Sciatic nerve (tissue), 2 donors: Measurements from ENCODE around the gene RING1. TPM values are rescaled to one million over a fixed set of nuclear protein-coding genes. Genes with fewer than 3 reads are reported as not detected.
A peak's percentile ranks its signal among the peaks of the same experiment; 100 is the strongest.

Experiments
- ATAC-seq: fragments of 200-7000 bp; cut with Tn5 transposase; one replicate; pipeline ENCODE4 v1.9.1; 2020; ENCODE audit warnings: mild to moderate bottlenecking, moderate library complexity
- DNase-seq: peaks from one replicate; pipeline ENCODE4 v3.0.0-alpha.2; 2020; ENCODE audit warnings: low spot score
- intact Hi-C: fragments of 100-400 bp; cut with DNase I; formaldehyde crosslinking; loops from one replicate; pipeline ENCODE4 v1.14.2; 2022
- total RNA-seq: library from RNA; stranded (reverse); fragmentation: NEBNext Ultra II Directional; extraction: Animal tissue kit (Norgen Biotek cat#: 25700); gene quantifications from one replicate; pipeline ENCODE4 v1.2.1, GENCODE V29; 2021
- donor health status: DM: no; HTN: no; CAD: no.
- donor health status: DM: no; HTN: no; CAD: no.

RING1 gene
- total RNA-seq, 1 donor from 2014 or later, result 39.5 TPM

DNA sequence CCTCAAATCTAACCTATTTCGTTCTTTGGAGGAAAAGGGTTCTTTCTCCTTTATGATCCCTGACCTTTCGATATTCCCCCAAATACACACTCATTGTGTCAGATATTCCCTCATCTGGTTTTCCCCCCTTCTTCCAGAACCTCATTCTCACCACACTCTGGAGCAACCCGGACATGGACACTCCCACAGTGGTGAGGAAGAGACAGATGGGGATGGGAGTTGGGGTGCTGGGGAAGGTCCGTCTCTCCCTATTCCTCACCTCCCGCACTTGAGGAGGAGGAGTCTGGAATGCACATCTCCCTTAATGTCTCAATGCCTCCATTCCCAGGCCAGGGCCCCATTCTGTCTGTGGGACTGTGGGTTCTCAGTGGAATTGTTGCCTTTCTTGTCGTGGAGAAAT, 6.4 kb upstream of the RING1 start:
- no peak for DNase-seq
- no peak for ATAC-seq
- intact Hi-C loops, result no loop called here

DNA sequence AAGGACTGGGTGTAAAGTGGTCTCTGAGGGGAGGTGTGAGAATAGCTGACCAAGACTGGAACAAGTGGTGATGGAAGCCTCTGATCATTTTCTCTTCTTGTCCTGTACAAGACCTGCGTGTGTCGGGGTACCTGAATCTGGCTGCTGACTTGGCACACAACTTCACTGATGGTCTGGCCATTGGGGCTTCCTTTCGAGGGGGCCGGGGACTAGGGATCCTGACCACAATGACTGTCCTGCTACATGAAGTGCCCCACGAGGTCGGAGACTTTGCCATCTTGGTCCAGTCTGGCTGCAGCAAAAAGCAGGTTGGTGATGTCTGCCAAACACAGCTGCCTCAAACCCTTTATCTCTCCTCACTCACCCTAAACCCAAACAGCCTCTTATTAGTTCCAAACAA, 5.5 kb upstream of the RING1 start:
- intact Hi-C loops, result no loop called here
- no peak for DNase-seq
- ATAC-seq, result no peak

DNA sequence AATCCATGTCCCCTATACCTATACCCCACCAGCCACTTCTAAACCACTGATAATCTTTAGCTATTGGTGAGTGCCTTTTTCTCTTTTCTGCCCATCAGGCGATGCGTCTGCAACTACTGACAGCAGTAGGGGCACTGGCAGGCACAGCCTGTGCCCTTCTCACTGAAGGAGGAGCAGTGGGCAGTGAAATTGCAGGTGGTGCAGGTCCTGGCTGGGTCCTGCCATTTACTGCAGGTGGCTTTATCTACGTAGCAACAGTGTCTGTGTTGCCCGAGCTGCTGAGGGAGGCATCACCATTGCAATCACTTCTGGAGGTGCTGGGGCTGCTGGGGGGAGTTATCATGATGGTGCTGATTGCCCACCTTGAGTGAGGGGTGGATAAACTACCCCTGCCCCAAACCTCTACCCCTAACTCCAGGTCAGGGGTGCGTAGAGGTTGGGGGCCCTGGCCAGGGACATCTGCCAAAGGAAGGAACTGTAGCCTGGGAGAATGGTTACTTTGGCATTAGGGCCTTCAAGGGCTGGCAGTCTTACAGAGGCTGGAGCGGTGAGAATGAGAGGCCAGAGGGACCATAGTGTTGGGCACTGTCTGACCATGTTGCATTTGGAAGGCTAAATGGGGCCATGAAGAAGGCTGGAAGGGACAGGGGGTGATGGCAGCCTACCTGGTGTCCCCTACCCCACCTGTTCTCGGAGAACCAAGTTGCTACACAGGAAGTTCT, 4.7 kb upstream of the RING1 start:
- DNase-seq (no peak), ATAC-seq (no peak)
- intact Hi-C loops, result no loop called here

DNA sequence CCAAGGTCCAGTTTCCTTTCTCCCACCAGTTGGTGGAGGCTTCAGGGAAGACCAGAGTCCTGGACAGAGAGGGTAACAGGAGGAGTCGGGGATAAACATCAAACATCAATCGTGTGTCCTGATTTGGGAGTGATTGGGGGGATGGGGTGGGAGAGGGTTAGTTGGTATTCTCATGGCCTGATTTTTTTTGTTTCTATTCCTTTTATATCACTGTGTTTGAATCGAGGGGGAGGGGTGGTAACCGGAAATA, 4.2 kb upstream of the RING1 start:
- intact Hi-C loops, result no loop called here
- no peak for DNase-seq
- ATAC-seq, result no peak

DNA sequence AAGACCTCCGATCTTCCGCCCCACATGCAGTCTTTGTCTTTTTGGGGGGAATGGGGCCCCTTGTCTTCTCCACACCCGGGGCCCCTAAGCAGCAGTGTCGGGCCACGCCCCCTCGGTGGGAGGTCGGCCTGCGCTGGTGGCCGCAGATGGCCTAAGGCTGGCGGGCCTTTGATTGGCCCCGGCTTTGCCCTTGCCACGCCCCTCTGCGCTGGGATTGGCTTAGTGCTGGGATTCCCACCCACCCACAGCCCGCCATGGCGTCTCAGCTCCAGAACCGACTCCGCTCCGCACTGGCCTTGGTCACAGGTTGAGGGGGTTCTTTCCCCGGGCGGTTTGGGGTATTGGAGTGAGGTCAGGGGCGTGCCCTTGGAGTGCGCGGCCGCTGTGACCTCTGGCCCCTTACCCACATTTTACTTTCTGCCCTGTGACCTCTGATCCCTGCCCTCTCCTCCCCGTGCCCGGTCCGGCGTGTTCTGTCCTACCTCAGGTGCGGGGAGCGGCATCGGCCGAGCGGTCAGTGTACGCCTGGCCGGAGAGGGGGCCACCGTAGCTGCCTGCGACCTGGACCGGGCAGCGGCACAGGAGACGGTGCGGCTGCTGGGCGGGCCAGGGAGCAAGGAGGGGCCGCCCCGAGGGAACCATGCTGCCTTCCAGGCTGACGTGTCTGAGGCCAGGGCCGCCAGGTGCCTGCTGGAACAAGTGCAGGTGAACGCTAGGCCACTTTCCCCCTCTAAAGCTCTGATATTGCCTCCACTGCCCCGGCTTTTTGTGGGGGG, 3.7 kb upstream of the RING1 start, which contains the start of gene HSD17B8:
Gene HSD17B8, plus strand, starts transcription at position 241 of the 776 bp plus-strand sequence. Its CDS starts 14 bp downstream, at position 255.
- peak; percentile 81 for ATAC-seq
- DNase-seq, result peak; percentile 98
- intact Hi-C loops, result no loop called here

DNA sequence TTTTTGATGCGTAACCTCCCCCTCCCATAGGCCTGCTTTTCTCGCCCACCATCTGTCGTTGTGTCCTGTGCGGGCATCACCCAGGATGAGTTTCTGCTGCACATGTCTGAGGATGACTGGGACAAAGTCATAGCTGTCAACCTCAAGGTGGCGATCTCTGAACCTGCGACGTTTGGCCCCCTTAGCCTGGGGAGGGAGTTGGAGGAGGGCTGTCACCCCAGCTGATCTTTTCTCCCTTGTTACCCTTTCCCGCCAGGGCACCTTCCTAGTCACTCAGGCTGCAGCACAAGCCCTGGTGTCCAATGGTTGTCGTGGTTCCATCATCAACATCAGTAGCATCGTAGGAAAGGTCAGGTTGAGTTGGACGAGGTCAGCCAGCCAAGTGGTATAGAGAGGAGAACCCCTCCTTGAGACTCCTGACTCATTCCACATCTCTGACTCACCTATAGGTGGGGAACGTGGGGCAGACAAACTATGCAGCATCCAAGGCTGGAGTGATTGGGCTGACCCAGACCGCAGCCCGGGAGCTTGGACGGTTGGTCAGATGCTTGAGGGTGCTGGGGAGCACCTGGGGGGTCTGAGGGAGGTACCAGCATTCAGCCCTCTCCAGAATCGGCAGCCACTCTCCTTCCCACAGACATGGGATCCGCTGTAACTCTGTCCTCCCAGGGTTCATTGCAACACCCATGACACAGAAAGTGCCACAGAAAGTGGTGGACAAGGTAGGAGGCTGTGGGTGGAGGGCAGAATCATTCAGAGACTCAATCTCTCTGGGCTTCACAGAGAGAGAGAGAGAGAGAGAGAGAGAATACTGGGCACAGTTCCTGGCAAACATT, 2.9 kb upstream of the RING1 start:
- DNase-seq, result no peak
- ATAC-seq, result no peak
- intact Hi-C loops, result no loop called here

DNA sequence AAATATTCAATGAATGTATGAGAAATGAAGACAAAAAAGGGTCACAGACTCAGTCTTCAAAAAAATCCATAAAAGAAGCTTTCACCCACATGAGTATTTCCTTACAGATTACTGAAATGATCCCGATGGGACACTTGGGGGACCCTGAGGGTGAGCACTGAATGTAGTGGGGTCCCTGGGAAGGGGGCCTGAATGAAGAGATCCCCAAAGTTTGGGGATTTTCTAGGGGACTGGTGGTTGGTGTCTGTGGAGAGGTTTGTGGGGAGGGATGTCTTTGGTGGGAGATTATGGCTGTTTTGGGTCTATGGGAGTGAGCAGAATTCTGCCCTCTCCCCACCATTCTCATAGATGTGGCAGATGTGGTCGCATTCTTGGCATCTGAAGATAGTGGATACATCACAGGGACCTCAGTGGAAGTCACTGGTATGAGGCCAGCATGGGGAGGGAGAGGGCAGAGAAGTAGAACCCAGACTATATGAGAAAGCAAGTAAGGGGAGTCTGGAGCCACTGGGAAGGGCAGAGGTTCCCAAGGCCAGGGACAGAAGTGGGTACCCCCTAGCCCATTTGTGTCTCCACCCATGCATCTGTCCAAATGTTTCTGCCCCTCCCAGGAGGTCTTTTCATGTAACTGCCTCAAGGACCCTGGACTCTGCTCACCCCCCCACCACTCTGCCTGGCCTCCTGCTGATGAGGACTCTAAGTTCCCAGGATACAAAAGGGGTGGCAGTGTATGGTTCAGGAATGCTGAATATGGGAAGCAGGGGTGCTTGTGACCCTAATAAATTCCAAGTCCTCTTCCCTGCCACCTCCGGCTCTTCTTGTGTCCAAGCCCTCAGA, 2.1 kb upstream of the RING1 start:
- DNase-seq, result no peak
- intact Hi-C loops, result no loop called here
- ATAC-seq, result no peak

DNA sequence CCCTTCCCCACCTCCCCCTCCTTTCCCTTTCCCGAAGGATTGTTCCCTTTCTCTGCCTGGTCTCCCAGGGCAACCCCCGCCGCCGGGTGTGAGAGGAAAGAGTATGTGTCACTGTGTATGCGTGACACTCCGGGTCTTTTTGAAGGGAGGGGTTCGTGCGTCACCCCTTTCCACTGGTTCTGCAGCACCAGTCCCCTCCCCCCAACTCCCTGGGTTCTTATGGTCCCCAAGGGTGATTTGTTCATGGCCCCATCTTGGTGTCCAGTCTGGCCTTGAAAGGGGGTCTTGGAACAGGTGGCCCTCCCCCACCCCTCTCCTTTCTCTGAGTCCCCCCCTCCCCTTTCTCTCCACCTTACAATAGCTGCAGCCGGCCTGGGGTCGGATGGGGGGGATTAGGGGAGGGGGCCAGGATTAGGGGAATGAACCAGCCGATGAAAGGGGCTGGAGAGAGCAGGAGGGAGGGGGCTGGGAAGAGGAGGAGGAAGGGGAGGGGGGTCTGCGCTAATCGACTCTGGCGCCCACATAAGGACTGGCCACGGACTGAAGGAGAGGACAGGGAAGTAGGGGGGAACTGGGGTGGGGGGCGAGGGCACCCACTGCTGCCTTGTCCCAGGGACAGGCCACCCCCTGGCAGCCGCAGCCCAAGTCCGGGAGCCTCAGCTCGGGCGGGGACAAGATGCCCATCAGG, 1.3 kb upstream of the RING1 start:
- DNase-seq (no peak), ATAC-seq (no peak)
- intact Hi-C loops, result no loop called here

DNA sequence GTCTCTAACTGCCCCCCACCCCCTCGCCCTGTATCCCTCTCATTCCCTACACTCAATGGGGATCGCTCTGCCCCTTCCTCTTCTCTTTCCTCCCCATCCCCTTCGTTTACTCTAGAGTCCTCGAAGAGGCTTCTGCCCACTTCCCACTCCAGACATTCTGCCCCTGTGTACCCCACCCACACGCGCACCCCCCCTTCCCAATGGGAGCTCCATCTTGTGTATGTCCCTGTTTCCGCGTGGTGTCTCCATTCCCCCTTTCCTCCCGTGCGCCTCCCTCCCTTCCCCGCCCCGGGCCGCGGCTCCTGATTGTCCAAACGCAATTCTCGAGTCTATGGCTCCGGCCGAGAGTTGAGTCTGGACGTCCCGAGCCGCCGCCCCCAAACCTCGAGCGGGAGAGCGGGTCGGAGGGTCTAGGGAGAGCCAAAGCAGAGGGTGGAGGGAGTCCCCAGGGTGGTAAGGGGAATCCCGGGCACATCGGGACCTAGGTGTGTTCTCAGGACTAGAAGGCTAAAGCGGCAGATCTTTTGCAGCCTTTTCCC, 679 bp upstream of the RING1 start:
- DNase-seq, result peak; percentile 83
- intact Hi-C loops, result no loop called here
- ATAC-seq, result peak; percentile 57

DNA sequence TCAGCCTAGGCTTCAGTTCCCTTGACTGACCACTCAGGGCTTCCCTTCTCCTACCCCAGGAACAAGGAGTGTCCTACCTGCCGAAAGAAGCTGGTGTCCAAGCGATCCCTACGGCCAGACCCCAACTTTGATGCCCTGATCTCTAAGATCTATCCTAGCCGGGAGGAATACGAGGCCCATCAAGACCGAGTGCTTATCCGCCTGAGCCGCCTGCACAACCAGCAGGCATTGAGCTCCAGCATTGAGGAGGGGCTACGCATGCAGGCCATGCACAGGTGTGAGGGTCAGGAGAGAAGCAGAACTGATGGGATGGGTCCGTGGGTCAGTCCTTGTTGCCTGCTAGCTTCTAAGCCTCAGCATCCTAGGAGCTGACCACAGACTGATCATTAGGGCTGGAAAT, 1.6 kb downstream of the RING1 start:
- ATAC-seq (no peak), DNase-seq (no peak)
- intact Hi-C loops, result no loop called here

DNA sequence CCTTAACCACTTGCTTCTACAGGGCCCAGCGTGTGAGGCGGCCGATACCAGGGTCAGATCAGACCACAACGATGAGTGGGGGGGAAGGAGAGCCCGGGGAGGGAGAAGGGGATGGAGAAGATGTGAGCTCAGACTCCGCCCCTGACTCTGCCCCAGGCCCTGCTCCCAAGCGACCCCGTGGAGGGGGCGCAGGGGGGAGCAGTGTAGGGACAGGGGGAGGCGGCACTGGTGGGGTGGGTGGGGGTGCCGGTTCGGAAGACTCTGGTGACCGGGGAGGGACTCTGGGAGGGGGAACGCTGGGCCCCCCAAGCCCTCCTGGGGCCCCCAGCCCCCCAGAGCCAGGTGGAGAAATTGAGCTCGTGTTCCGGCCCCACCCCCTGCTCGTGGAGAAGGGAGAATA, 2.8 kb downstream of the RING1 start:
- no peak for DNase-seq
- intact Hi-C loops, result no loop called here
- no peak for ATAC-seq

DNA sequence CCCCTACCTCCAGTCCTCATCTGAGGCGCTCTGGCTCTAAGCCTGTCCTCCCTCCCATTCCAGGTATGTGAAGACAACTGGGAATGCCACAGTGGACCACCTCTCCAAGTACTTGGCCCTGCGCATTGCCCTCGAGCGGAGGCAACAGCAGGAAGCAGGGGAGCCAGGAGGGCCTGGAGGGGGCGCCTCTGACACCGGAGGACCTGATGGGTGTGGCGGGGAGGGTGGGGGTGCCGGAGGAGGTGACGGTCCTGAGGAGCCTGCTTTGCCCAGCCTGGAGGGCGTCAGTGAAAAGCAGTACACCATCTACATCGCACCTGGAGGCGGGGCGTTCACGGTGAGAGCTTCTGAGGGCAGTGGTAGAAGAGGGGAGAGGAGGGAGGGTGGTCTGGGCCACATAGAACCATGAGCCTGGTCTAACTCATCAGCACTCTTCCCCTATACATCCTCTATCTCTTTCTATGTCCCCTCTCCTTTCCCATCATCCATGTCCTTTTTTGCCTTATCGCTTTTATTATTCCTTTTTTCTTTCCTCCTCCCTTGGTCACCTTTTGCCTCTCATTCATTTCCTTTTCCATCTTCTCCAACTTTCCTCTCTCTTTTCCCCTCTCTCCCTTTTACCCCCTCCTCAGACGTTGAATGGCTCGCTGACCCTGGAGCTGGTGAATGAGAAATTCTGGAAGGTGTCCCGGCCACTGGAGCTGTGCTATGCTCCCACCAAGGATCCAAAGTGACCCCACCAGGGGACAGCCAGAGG, 3.5 kb downstream of the RING1 start:
- intact Hi-C loops, result no loop called here
- ATAC-seq (no peak), DNase-seq (peak; percentile 25)

DNA sequence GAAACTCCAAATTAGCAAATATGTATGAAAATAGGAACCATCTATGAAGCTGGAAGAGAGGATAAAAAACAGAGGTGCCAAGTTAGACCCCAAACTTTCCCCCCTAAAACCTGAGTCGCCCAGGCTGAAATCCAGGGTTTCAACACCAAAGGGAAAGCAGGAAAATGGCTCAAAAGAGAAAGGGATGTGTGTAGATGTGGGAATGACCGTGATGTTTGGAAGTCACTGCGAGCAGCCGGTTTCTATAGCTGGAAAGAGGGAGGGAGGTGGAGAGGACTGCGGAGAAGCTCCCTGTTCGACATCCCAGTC, 4.5 kb downstream of the RING1 start:
- intact Hi-C loops, result no loop called here
- DNase-seq, result no peak
- no peak for ATAC-seq

DNA sequence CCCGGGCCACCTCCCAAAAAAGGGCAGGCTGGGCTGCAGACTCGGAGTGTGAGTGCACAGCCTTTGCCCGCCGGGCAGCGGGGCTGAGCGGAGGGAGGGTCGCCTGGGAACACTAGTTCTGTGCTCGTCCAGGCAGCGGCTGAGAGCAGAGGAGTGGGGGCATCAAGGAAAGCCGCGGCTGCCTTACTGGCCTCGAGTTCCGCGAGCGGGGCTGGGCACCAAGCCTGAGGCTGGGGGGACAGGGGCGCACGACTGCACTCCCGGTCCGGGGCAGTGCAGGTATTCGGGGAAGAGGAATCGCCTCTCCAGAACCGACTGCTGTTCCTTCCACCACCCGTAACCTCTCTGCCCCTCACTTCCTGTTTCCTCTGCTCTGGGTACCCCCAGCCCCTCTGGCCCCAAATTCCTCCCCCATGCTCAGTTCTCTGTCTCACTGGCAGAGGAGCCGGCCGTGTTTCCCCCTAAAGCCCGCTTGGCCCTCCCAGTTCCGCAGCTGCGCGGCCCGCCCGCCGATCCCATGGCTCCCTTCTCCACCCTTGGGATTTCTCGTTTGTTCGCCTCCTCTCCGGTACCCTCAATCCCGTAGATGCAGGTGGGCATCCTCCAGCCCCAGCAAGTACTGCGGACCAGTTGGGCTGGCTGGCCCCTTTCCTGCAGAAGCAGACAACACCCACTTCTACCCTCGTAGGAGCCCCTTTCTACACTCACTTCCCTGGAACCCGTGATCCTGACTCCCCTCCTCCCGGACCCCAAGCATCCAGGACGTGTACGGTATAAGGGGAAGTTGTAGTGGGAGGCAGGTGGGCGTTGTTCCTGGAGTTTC, 5.1 kb downstream of the RING1 start:
- intact Hi-C loops, result no loop called here
- DNase-seq (peak; percentile 70), ATAC-seq (peak; percentile 69)

DNA sequence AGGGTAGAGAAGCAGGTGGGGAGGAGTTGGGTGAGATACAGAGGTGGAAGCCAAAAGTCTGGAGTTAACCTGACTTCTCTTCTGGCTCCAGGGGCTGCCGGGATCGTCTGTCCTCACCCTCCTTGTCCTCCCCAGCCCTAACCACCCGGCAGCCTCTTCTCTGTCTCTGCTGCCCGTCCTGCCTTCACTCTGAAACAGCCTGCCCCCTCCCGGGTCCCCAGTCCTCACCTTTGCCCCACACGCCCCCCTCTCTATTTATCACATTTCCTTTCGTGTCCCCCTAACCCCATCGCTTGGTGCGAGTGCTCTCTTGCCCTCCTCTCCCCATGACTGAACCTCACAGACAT, 5.7 kb downstream of the RING1 start:
- DNase-seq (peak; percentile 54), ATAC-seq (peak; percentile 6)
- intact Hi-C loops, result no loop called here

DNA sequence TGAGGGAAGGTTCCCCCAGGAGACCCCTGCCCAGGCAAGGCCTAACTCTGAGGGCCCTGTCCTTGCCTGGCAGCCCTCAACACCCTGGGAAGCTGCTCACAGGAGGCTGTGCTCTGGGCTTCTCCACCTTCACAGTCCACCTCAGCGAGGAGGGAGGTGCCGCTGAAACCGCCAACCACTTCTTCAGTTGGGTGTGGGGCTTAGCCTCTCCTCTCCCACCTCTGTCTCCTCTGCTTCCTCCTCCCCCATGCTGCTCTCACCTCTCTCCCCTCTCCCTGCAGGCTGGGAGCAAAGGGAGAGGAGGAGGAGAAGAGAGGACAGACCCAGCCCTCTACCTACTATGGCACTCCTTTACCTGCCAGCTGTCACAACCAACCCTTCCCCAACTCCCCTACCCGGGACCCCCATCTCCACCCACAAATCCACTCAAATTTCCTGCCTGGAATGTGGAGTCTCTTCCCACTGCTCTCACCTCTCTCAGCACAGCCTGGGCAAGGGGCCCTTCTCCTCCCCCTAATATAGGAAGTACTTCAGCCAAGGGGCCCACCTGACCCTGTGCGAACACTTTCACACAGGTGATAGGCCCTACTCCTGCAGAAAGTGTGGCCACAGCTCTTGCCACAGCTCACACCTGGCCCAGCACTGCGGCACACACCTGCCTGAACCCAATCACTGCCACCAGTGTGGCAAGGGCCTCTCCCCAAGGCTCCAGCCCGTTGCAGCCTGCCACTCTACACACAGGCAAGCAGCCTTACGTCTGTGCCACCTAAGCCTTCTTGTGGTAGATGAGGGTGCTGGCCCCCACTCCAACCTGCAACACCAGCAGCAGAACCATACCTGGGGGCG, 7.2 kb downstream of the RING1 start:
- intact Hi-C loops, result no loop called here
- DNase-seq, result peak; percentile 48

More for the DNA sequence above, 7.2 kb downstream of the RING1 start:
- no peak for ATAC-seq
